GM12878 (cell line): ENCODE data around the gene PHLPP1. TPM values are rescaled to one million over a fixed set of nuclear protein-coding genes. Genes with fewer than 3 reads are reported as not detected.

Source experiments
- ATAC-seq: fragments of 200-7000 bp; cut with Tn5 transposase; 3 replicates; pipeline ENCODE4 v1.9.1; 2020; ENCODE audit warnings: mild to moderate bottlenecking, moderate library complexity
- BruUV-seq: library from RNA; stranded (reverse); fragments of 400-500 nt; replicated peaks from 2 replicates; lab custom pipeline; 2021; lab: Mats Ljungman, UMichigan
- CTCF ChIA-PET: fragments of 300-600 bp; sonication (Branson Sonifier 250); formaldehyde crosslinking; extraction: SDS; loops from one replicate; lab custom pipeline; 2021; ENCODE audit warnings: inconsistent platforms; lab: Yijun Ruan, JAX
- POLR2A ChIA-PET: fragments of 350-600 bp; formaldehyde crosslinking; extraction: SDS; loops from one replicate; lab custom pipeline; 2021; ENCODE audit warnings: inconsistent platforms; lab: Charles Lee
- RAD21 ChIA-PET: fragments of 300-600 bp; sonication (Branson Sonifier 250); formaldehyde crosslinking; loops from one replicate; lab custom pipeline; 2023; ENCODE audit warnings: antibody characterized with exemption; ENCODE audit not compliant: unreplicated experiment; lab: Charles Lee
- SMC1A ChIA-PET: fragments of 300-600 bp; sonication (Branson Sonifier 250); formaldehyde crosslinking; loops from one replicate; lab custom pipeline; 2023; ENCODE audit not compliant: unreplicated experiment, uncharacterized antibody; lab: Charles Lee
- DNase-seq: peaks from one replicate; pipeline ENCODE4 v3.0.0-alpha.2; 2011; ENCODE audit warnings: low read depth, low spot score
- FAIRE-seq: peaks from 3 replicates; lab custom pipeline; 2011; peaks lifted over from hg19 to GRCh38; lab: Jason Lieb, UNC
- H2AFZ ChIP-seq: 2 replicates; pipeline ENCODE4 v1.6.0; 2011; ENCODE audit warnings: low read depth, low read length, control low read depth; ENCODE audit not compliant: control insufficient read depth
- H3K27ac ChIP-seq: 2 replicates; pipeline ENCODE4 v1.5.1; 2011; ENCODE audit warnings: control low read depth; ENCODE audit not compliant: control insufficient read depth, insufficient read depth
- H3K27me3 ChIP-seq, 2 experiments: replicated peaks in 1 of 2; 2 replicates each; pipeline versions ENCODE4 v1.6.0 to v1.6.1; 2011; ENCODE audit warnings: low read length in 1 of 2; ENCODE audit not compliant: control insufficient read depth in 2 of 2, insufficient read depth in 2 of 2
- H3K36me3 ChIP-seq, 2 experiments: 2 replicates each; pipeline ENCODE4 v1.5.1; 2011; ENCODE audit warnings: low read length in 1 of 2; ENCODE audit not compliant: control insufficient read depth in 2 of 2, insufficient read depth in 2 of 2
- H3K4me1 ChIP-seq: 2 replicates; pipeline ENCODE4 v1.6.1; 2011; ENCODE audit warnings: mild to moderate bottlenecking, low read length, moderate library complexity, mixed read lengths; ENCODE audit not compliant: control insufficient read depth, insufficient read depth
- H3K4me2 ChIP-seq: 2 replicates; pipeline ENCODE4 v1.6.0; 2011; ENCODE audit warnings: control low read depth; ENCODE audit not compliant: control insufficient read depth, insufficient read depth
- H3K4me3 ChIP-seq: fragments of 200-600 bp; sonication (generic); 2 replicates; pipeline ENCODE4 v1.5.1; 2016
- H3K79me2 ChIP-seq: 2 replicates; pipeline ENCODE4 v1.6.0; 2011; ENCODE audit warnings: low read length; ENCODE audit not compliant: control insufficient read depth, insufficient read depth
- H3K9ac ChIP-seq: 2 replicates; pipeline ENCODE4 v1.8.0; 2011; ENCODE audit warnings: low read length, control low read depth, mixed read lengths; ENCODE audit not compliant: control insufficient read depth, insufficient read depth
- H3K9me3 ChIP-seq: replicated peaks from 3 replicates; pipeline ENCODE4 v1.5.1; 2011; ENCODE audit warnings: mild to moderate bottlenecking, low read length; ENCODE audit not compliant: control insufficient read depth, insufficient read depth
- H4K20me1 ChIP-seq: 2 replicates; pipeline ENCODE4 v1.6.0; 2011; ENCODE audit not compliant: control insufficient read depth, insufficient read depth
- CTCF ChIP-seq, 3 experiments: IDR thresholded peaks in 2 of 3; conservative IDR thresholded peaks in 1 of 3; 2 replicates each; pipeline ENCODE4 v1.5.1; 2011; ENCODE audit warnings: low read depth in 3 of 3, low read length in 3 of 3, mild to moderate bottlenecking in 3 of 3, control low read depth in 2 of 3, moderate library complexity in 2 of 3, inconsistent platforms in 1 of 3, mixed read lengths in 1 of 3; ENCODE audit not compliant: control insufficient read depth in 2 of 3, insufficient read depth in 1 of 3; ENCODE audit errors: extremely low read depth in 1 of 3
- HSF1 ChIP-seq: fragments of 150-350 bp; IDR thresholded peaks from 2 replicates; pipeline ENCODE4 v1.6.1; 2014; ENCODE audit warnings: mild to moderate bottlenecking, low read depth, low read length
- MYC ChIP-seq: IDR thresholded peaks from 2 replicates; pipeline ENCODE4 v1.6.1; 2011; ENCODE audit warnings: mild to moderate bottlenecking, low read length, moderate library complexity, inconsistent platforms; ENCODE audit not compliant: insufficient read depth, insufficient replicate concordance, insufficient read length, severe bottlenecking
- PAX8 ChIP-seq: fragments of 450-650 bp; IDR thresholded peaks from 2 replicates; pipeline ENCODE4 v1.6.1; 2017; ENCODE audit warnings: mild to moderate bottlenecking, moderate library complexity
- POU2F2 ChIP-seq: IDR thresholded peaks from 3 replicates; pipeline ENCODE4 v1.6.1; 2011; ENCODE audit warnings: low read depth, mild to moderate bottlenecking, low read length, borderline replicate concordance
- SMAD1 ChIP-seq: fragments of 450-650 bp; IDR thresholded peaks from 2 replicates; pipeline ENCODE4 v1.6.1; 2018; ENCODE audit warnings: mild to moderate bottlenecking, low read depth; ENCODE audit not compliant: partially characterized antibody
- TAF1 ChIP-seq: IDR thresholded peaks from 2 replicates; pipeline ENCODE4 v1.6.1; 2011; ENCODE audit warnings: mild to moderate bottlenecking, low read depth, low read length, borderline replicate concordance
- YBX1 ChIP-seq: fragments of 450-650 bp; IDR thresholded peaks from 2 replicates; pipeline ENCODE4 v1.6.1; 2016; ENCODE audit warnings: antibody characterized with exemption
- ZBTB4 ChIP-seq: fragments of 450-650 bp; formaldehyde crosslinking; IDR thresholded peaks from 2 replicates; pipeline ENCODE4 v1.4.0; 2022; ENCODE audit warnings: mild to moderate bottlenecking, moderate library complexity
- ZBTB40 ChIP-seq: fragments of 450-650 bp; IDR thresholded peaks from 2 replicates; pipeline ENCODE4 v1.6.1; 2016; ENCODE audit warnings: mild to moderate bottlenecking, moderate library complexity, borderline replicate concordance
- WGBS: methylation state at CpG from one replicate; pipeline ENCODE4 v1.1.6; 2016; ENCODE audit warnings: low lambda C conversion rate; ENCODE audit not compliant: insufficient replicate concordance, insufficient coverage; ENCODE audit errors: missing lambda C conversion rate; 5-methylcytosine and 5-hydroxymethylcytosine counted together
- in situ Hi-C: fragments of 300-500 bp; cut with MboI; formaldehyde crosslinking; loops from 9 replicates; pipeline ENCODE4 v1.14.3; 2018; ENCODE audit warnings: mixed read lengths
- intact Hi-C: fragments of 100-400 bp; cut with micrococcal nuclease; formaldehyde crosslinking; loops from one replicate; pipeline ENCODE4 v1.14.2; 2022; ENCODE audit not compliant: unreplicated experiment
- polyA plus RNA-seq, 11 experiments: library from polyadenylated mRNA; depleted of rRNA in 4 of 11; unstranded in 6 of 11; stranded (reverse) in 5 of 11; fragments of >200 nt; fragmentation: Nextera tagmentation in 4 of 11; fragmentation: Illumina TruSeq in 1 of 11; extraction: Ambion mirVana in 4 of 11; extraction: Trizol in 1 of 11; gene quantifications; 1 replicate in 1 of 11; 2 replicates in 10 of 11; pipeline versions ENCODE4 v1.2.1 to v1.2.3, GENCODE V29; 2011 to 2016; ENCODE audit warnings: inconsistent platforms in 2 of 11, missing spikeins in 2 of 11, low read depth in 1 of 11
- total RNA-seq, 4 experiments: library from RNA; depleted of rRNA in 3 of 4; stranded (reverse); fragments of >200 nt in 3 of 4; fragmentation: Illumina TruSeq in 1 of 4; extraction: Trizol in 1 of 4; gene quantifications; 2 replicates each; pipeline versions ENCODE4 v1.2.1 to v1.2.3, GENCODE V29; 2013 to 2021

PHLPP1 gene
- total and polyA plus RNA-seq, 10 of the 15 experiments (the other 5 are each of a cell fraction or from before 2014, with no cell fraction given), result 0.42 to 7.0 (median 1.9) TPM

- SMC1A ChIA-PET, result interaction anchor here (0.7 to 1.3 kb wide), 4 partner anchors 8 to 13 kb away, joined by 3 read pairs; no protein-coding TSS in a partner anchor
- no peaks in the 10 kb centered on the region for H3K4me1 ChIP-seq
- in situ Hi-C loops (no loop called here), intact Hi-C loops (no loop called here)
- RAD21 ChIA-PET, result no interaction called here
- no peaks in the 10 kb centered on the region for H4K20me1 ChIP-seq
- WGBS, result 76% methylated on average over 7 of the region's 7 CpGs
- no peak overlapping the region for H3K27ac ChIP-seq
- no peaks in the 10 kb centered on the region for H3K36me3 ChIP-seq
- CTCF ChIA-PET, result interaction anchor here (0.5 to 3.9 kb wide), 4 partner anchors 13 to 603 kb away, joined by 3 to 10 read pairs (median 3); no protein-coding TSS in a partner anchor
- no peak for DNase-seq
- H3K9ac ChIP-seq, result no peak overlapping the region
- BruUV-seq, result no TSS peak
- H3K27me3 ChIP-seq, result no peaks in the 10 kb centered on the region
- ATAC-seq, result no peak
- H3K4me2 ChIP-seq, result no peak overlapping the region
- no peaks in the 10 kb centered on the region; the same call in 1 of the 2 replicates for H3K79me2 ChIP-seq
- POLR2A ChIA-PET, result interaction anchor here (0.6 kb wide), 1 partner anchor 89 kb away, joined by 3 read pairs; no protein-coding TSS in a partner anchor
- no peak overlapping the region for H3K4me3 ChIP-seq
- H3K9me3 ChIP-seq, result no peaks in the 10 kb centered on the region
- no peak overlapping the region for H2AFZ ChIP-seq
- FAIRE-seq, result no peak
- TF ChIP-seq HSF1 (no peak), YBX1 (no peak), ZBTB40 (no peak), SMAD1 (no peak), MYC (no peak), ZBTB4 (no peak), CTCF (IDR thresholded peaks at IDR 0.05 in 2 of 3, conservative IDR thresholded peaks at IDR 0.05 in 1 of 3; ENCODE audit: control insufficient read depth in 2 of 3, extremely low read depth in 1 of 3, insufficient read depth in 1 of 3, low read depth in 3 of 3, low read length in 3 of 3) (no peak), POU2F2 (no peak), PAX8 (no peak), TAF1 (no peak)
Measured at GRCh38 chr18:62790871-62791772, 75.8 kb downstream of the PHLPP1 start.
